Smooth muscle cell (in vitro differentiated cells): ENCODE data around the gene TCF7L1. TPM values are rescaled to one million over a fixed set of nuclear protein-coding genes. Genes with fewer than 3 reads are reported as not detected.

Experiments
- DNase-seq: peaks from one replicate; lab custom pipeline; 2025; ENCODE audit not compliant: unreplicated experiment; lab: John Stamatoyannopoulos, UW
- H2AFZ ChIP-seq: fragments of 200-600 bp; sonication (generic); 2 replicates; pipeline ENCODE4 v1.6.0; 2016; ENCODE audit warnings: antibody characterized with exemption, low read depth, mild to moderate bottlenecking
- H3F3A ChIP-seq: fragments of 200-600 bp; sonication (generic); 2 replicates; pipeline ENCODE4 v1.6.0; 2017; ENCODE audit warnings: antibody characterized with exemption, low read depth
- H3K27ac ChIP-seq: fragments of 200-600 bp; sonication (generic); 2 replicates; pipeline ENCODE4 v1.5.1; 2016; ENCODE audit warnings: low read depth, mild to moderate bottlenecking
- H3K27me3 ChIP-seq: fragments of 200-600 bp; sonication (generic); 2 replicates; pipeline ENCODE4 v1.6.1; 2016; ENCODE audit warnings: low read depth, mild to moderate bottlenecking
- H3K36me3 ChIP-seq: fragments of 200-600 bp; sonication (generic); 2 replicates; pipeline ENCODE4 v1.5.1; 2016; ENCODE audit warnings: low read depth
- H3K4me1 ChIP-seq: fragments of 200-600 bp; sonication (generic); 2 replicates; pipeline ENCODE4 v1.5.1; 2016; ENCODE audit warnings: low read depth
- H3K4me2 ChIP-seq: fragments of 200-600 bp; sonication (generic); 2 replicates; pipeline ENCODE4 v1.6.0; 2016; ENCODE audit warnings: mild to moderate bottlenecking
- H3K4me3 ChIP-seq: fragments of 200-600 bp; sonication (generic); 2 replicates; pipeline ENCODE4 v1.5.1; 2016; ENCODE audit warnings: mild to moderate bottlenecking
- H3K79me2 ChIP-seq: fragments of 200-600 bp; sonication (generic); 2 replicates; pipeline ENCODE4 v1.6.0; 2016; ENCODE audit warnings: low read depth, mild to moderate bottlenecking
- H3K9ac ChIP-seq: fragments of 200-600 bp; sonication (generic); 2 replicates; pipeline ENCODE4 v1.6.0; 2016; ENCODE audit warnings: low read depth
- H3K9me3 ChIP-seq: fragments of 200-600 bp; sonication (generic); replicated peaks from 2 replicates; pipeline ENCODE4 v1.5.1; 2016; ENCODE audit warnings: low read depth
- H4K20me1 ChIP-seq: fragments of 200-600 bp; sonication (generic); 2 replicates; pipeline ENCODE4 v1.6.0; 2016; ENCODE audit warnings: low read depth
- CTCF ChIP-seq: fragments of 200-600 bp; sonication (generic); IDR thresholded peaks from 2 replicates; pipeline ENCODE4 v1.5.1; 2017; ENCODE audit warnings: borderline replicate concordance, mild to moderate bottlenecking, antibody characterized with exemption; ENCODE audit not compliant: insufficient read depth, poor library complexity, severe bottlenecking
- WGBS: methylation state at CpG from one replicate; pipeline ENCODE4 v1.1.7; 2016; ENCODE audit warnings: low lambda C conversion rate; 5-methylcytosine and 5-hydroxymethylcytosine counted together
- polyA plus RNA-seq: library from polyadenylated mRNA; unstranded; fragments of >200 nt; fragmentation: Nextera tagmentation; extraction: Ambion mirVana; gene quantifications from 2 replicates; pipeline ENCODE4 v1.2.1, GENCODE V29; 2016
- total RNA-seq: library from RNA; depleted of rRNA; stranded (reverse); fragments of >200 nt; gene quantifications from 2 replicates; pipeline ENCODE4 v1.2.3, GENCODE V29; 2014

Gene TCF7L1
- total and polyA plus RNA-seq, 2 experiments from 2014 or later = 4.5 to 15.2 TPM

- H3K27ac ChIP-seq = no peak overlapping the region
- H4K20me1 ChIP-seq = peaks cover 92% of the 10 kb centered on the region
- no peaks in the 10 kb centered on the region for H3K27me3 ChIP-seq
- H3K79me2 ChIP-seq = peaks cover 43% of the 10 kb centered on the region
- peaks cover 27% of the 10 kb centered on the region for H3K4me1 ChIP-seq
- no peak overlapping the region for H3K4me3 ChIP-seq
- no peak for TF ChIP-seq CTCF
- no peaks in the 10 kb centered on the region for H3K9me3 ChIP-seq
- WGBS = 98% methylated on average over 10 of the region's 10 CpGs
- no peaks in the 10 kb centered on the region for H3K36me3 ChIP-seq
- no peak overlapping the region for H3K4me2 ChIP-seq
- no peak for DNase-seq
- H3F3A ChIP-seq = peaks cover 8% of the 10 kb centered on the region
- H3K9ac ChIP-seq = no peak overlapping the region
- no peak overlapping the region for H2AFZ ChIP-seq
Measured at GRCh38 chr2:85167479-85167878, 34.3 kb downstream of the TCF7L1 start.

- 94% methylated on average over 3 of the region's 3 CpGs for WGBS
Measured at GRCh38 chr2:85168942-85169341, 35.8 kb downstream of the TCF7L1 start.

GRCh38 chr2:85169581-85169980 lies 36.4 kb downstream of the TCF7L1 start:
- H3K36me3 ChIP-seq = no peaks in the 10 kb centered on the region
- H3K79me2 ChIP-seq = peaks cover 45% of the 10 kb centered on the region
- H3K4me1 ChIP-seq = peaks cover 7% of the 10 kb centered on the region
- H4K20me1 ChIP-seq = peaks cover 79% of the 10 kb centered on the region
- 60% methylated on average over 3 of the region's 3 CpGs for WGBS
- no peak overlapping the region for H3K27ac ChIP-seq
- H3K4me3 ChIP-seq = no peak overlapping the region
- no peaks in the 10 kb centered on the region for H3K9me3 ChIP-seq
- peaks cover 1% of the 10 kb centered on the region for H3F3A ChIP-seq
- no peaks in the 10 kb centered on the region for H3K27me3 ChIP-seq
- no peak overlapping the region for H2AFZ ChIP-seq
- H3K4me2 ChIP-seq = no peak overlapping the region
- no peak overlapping the region for H3K9ac ChIP-seq
- DNase-seq = no peak
- TF ChIP-seq CTCF = no peak

More at GRCh38 chr2:85168942-85169341, 35.8 kb downstream of the TCF7L1 start:
- Histone ChIP-seq H3K36me3 (no peaks in the 10 kb centered on the region), H3K27ac (no peak overlapping the region), H3K4me1 (peaks cover 12% of the 10 kb centered on the region), H2AFZ (no peak overlapping the region), H3K4me2 (no peak overlapping the region), H3F3A (peaks cover 8% of the 10 kb centered on the region), H3K9me3 (no peaks in the 10 kb centered on the region), H4K20me1 (peaks cover 79% of the 10 kb centered on the region), H3K79me2 (peaks cover 45% of the 10 kb centered on the region), H3K4me3 (no peak overlapping the region), H3K9ac (no peak overlapping the region), H3K27me3 (no peaks in the 10 kb centered on the region)
- DNase-seq = no peak
- TF ChIP-seq CTCF = no peak

GRCh38 chr2:85170938-85171475 lies 37.8 kb downstream of the TCF7L1 start:
- DNase-seq = no peak
- TF ChIP-seq CTCF = no peak
- 88% methylated on average over 6 of the region's 6 CpGs for WGBS
- Histone ChIP-seq H3K4me2 (no peak overlapping the region), H3K79me2 (peaks cover 54% of the 10 kb centered on the region), H3K27ac (no peak overlapping the region), H3K9me3 (no peaks in the 10 kb centered on the region), H4K20me1 (peaks cover 79% of the 10 kb centered on the region), H3F3A (no peaks in the 10 kb centered on the region), H3K4me3 (no peak overlapping the region), H3K9ac (no peak overlapping the region), H3K27me3 (no peaks in the 10 kb centered on the region), H3K4me1 (peaks cover 15% of the 10 kb centered on the region), H3K36me3 (no peaks in the 10 kb centered on the region), H2AFZ (no peak overlapping the region)
